GM21381 (cell line): Measurements from ENCODE around the gene NHERF1.

Source experiments
- ATAC-seq: cut with Tn5 transposase; IDR thresholded peaks from one replicate; pipeline ENCODE4 v1.9.1; 2021; ENCODE audit warnings: mild to moderate bottlenecking, moderate library complexity; ENCODE audit not compliant: unreplicated experiment

NHERF1 gene

GRCh38 chr17:74732042-74732867 lies 16.2 kb upstream of the NHERF1 start:
- no peak for ATAC-seq

GRCh38 chr17:74733365-74734122 lies 14.9 kb upstream of the NHERF1 start:
- no peak for ATAC-seq

GRCh38 chr17:74734256-74734655 lies 14.2 kb upstream of the NHERF1 start:
- no peak for ATAC-seq

DNA sequence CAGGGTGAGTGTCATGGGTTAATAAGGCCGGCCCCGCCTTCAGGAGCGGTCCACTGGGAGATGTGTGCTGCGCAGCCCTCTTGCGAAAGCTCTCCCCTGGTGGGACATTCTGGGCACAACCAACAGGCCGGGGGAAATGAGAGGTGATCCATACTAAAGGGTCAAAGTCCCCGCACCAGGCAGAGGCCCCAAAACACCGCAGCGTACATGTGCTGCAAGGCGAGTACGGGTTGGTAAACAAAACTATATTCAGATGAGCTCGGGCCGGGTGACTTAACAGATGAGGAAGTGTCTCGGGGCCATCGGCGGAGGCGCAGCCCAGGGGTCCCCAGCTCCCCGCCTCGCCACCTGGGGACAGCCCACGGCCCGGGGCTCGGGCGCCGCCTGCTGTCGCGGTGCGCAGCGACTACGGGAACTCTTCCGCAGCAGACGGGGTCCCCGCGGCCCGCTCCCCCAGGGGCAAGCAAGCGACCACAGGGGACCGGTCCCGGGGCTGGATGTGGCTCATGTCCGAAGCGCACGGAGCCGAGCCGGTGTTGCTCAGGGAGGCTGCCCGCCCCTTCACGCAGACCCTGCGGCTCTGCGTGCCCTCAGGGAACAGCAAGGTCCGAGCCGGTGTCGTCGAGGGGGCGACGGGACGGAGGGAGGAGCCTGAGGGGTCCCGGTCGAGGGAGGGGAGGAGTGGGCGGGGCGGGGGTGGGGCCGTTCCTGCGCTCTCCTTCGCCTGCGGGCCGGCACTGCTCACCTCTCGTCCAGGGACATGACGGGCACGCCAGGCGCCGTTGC lies 11.7 kb upstream of the NHERF1 start, which contains the start of gene RAB37:
RAB37 (plus strand) TSS at position 744 of the 786 bp plus-strand sequence; CDS start at position 761, 17 bp downstream.
- no peak for ATAC-seq

DNA sequence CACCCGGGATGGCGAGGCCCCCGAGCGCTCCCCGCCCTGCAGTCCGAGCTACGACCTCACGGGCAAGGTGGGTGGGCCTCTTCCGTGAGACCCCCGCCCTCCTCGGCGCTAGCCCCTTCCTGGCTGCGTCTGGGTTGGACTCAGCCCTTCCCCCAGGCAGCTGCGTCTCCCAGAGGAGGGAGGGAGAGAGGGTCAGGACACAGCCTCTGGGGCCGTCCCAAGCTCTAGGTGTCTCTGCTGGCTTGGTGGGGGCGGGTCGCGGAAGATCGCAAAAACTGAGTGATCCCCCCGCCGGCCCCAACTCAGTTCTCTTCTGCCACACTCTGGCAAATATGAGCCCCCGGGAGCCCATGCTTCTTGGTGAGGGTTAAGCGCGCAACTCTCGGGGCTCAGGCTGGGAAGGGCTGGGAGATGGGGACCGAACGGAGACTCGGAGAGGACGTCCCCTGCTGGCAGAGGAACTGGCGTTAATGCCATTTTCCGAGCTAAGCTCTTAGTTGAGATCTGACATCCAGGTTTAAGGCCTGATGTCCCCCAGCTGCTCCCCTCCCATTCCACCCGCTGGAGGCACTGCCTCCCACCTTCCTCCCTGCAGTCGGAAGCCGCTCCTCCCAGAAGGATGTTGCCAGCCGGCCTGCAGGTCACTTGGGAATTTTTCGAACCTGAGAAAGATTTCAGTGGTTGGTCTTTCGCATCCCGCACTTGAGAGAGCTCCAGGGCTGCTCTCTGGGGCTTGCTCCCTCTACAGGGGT lies 11.0 kb upstream of the NHERF1 start:
- no peak for ATAC-seq

GRCh38 chr17:74738051-74738996 lies 10.1 kb upstream of the NHERF1 start:
- peak; percentile 40 for ATAC-seq

DNA sequence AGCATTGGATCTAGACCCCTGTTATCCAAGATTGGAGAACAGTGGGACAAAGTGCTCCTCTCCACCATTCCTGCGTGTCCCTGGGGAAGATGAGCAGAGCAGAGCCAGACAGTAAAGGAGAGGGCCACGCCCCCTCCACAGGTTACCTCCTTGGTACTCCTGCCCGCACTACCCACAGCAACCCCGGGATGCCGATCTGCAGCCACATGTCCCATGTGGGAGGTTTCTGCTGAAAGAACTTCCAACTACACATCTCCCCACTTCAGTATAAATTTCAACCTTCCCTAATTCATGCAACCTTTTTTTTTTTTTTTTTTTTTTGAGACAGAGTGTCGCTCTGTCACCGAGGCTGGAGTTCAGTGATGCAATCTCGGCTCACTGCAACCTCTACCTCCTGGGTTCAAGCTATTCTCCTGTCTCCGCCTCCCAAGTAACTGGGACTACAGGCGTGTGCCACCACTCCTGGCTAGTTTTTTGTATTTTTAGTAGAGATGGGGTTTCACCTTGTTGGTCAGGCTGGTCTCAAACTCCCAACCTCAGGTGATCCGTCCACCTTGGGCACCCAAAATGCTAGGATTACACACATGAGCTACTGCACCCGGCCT lies 9.1 kb upstream of the NHERF1 start:
- ATAC-seq: no peak

- no peak for ATAC-seq
Observed at GRCh38 chr17:74740173-74740572, 8.3 kb upstream of the NHERF1 start.

- ATAC-seq: no peak
Observed at GRCh38 chr17:74740641-74741387, 7.6 kb upstream of the NHERF1 start.

DNA sequence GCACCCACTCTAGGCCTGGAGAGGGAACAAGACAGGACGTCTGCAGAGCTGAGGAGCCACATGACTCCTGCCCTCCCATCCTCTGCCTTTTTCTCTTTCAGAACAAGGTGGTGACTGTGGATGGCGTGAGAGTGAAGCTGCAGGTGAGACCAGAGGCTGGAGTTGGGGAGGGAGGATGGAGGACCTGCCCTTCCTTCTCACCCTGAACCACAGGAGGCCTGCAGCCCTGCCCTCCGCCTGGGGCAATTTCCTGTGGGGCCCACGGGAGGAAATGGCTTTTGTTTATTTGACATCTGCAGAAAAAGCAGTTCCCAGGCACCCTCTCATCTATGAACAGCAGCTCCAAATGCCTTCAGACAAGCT lies 6.3 kb upstream of the NHERF1 start:
- peak; percentile 42 for ATAC-seq

- no peak for ATAC-seq
Observed at GRCh38 chr17:74742978-74743545, 5.4 kb upstream of the NHERF1 start.

DNA sequence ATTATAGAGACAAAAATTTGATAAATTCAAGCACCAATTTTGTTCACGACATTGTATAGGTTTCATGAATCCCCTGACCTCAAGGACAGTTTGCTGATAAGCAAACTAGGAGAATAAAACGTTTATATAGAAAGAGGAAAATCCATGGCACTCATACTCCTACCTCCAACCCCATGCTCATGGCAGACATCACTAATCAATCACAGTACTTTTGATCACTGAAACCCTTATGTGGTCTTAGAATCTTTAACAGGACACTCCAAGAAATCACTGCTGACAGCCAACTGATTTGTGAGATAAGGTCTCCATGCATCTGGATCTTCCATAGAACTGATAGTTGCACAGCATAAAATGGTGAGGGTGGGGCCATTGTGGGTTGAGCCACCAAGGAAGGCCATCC lies 4.7 kb upstream of the NHERF1 start:
- no peak for ATAC-seq

GRCh38 chr17:74744349-74744713 lies 4.1 kb upstream of the NHERF1 start:
- ATAC-seq: no peak

DNA sequence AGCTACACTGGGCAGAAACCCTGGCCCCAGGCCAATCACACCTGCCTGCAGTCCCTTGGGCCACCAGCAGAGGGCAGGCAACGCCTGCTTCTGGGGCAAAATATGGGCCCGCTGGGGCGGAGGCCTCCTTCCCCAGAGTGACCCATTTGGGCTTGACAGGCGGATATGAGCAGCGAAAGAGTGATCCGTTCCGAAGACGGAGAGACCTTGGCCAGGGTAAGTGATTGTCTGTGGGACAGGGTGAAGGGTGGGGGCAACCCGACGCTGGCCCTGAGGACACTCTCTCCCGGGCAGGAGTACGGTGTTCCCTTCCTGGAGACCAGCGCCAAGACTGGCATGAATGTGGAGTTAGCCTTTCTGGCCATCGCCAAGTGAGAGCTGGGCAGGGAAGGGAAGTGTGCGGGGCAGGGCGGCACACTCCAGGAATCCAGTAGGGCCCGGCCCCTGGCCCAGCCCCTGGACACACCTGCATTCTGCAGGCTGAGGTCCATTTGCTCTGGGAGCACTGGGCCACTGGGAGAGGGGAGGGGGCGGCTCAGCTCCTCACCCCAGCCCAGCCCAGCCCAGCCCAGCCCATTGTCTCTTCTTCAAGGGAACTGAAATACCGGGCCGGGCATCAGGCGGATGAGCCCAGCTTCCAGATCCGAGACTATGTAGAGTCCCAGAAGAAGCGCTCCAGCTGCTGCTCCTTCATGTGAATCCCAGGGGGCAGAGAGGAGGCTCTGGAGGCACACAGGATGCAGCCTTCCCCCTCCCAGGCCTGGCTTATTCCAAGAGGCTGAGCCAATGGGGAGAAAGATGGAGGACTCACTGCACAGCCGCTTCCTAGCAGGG lies 3.5 kb upstream of the NHERF1 start:
- no peak for ATAC-seq

- no peak for ATAC-seq
Observed at GRCh38 chr17:74745548-74746177, 2.8 kb upstream of the NHERF1 start.

DNA sequence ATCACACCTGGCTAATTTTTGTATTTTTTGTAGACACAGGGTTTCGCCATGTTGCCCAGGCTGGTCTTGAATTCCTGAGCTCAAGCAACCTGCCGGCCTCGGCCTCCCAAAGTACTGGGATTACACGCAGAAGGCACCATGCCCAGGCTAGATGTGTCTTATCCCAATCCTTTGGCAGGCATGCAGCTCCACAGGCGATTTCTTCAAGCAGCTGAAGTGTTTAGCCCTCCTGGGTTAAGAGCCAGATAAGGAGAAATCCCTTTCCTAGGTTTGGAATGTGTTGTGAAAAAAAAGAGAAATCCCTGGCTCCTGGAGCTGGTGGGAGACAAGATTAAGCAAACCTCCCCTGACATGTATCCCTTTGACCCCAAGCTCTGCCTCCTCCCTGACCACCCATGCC lies 2.1 kb upstream of the NHERF1 start:
- no peak for ATAC-seq

DNA sequence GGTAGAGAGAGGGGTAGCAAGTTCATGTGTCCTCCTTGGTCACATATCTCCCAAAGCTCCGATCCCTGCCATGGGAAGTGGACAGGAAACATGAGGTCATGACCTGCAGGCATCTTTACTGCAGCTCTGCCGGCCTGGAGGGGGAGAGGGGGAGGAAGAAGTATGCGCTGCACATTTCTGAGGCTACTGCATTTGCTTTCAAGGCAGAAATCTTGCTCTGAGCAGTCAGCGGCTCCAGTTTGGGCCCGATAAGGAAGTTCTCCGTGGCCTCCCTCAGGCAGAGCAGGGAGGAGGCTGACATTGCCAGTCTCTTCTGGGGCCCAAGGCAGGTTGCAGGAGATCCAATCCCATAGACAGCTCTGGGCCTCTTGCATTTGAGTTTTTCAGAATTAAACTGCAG lies 1.5 kb upstream of the NHERF1 start:
- ATAC-seq: no peak
